Fibroblast of pulmonary artery (primary cell): ENCODE measurements around the gene BIRC6.
"Not testable (repeated sequence)": the region's sequence is repeated elsewhere in the genome, so short reads cannot be mapped to it uniquely, and the experiment has no call there.

ENCODE experiments used
- DNase-seq: peaks from one replicate; pipeline ENCODE4 v3.0.0-alpha.2; 2010; ENCODE audit warnings: low read depth
- H3K4me3 ChIP-seq: replicated peaks from 2 replicates; pipeline ENCODE4 v1.5.1; 2011; ENCODE audit warnings: low read depth, mild to moderate bottlenecking, control low read depth, low read length, moderate library complexity
- TF ChIP-seq, protein P1 (sequence below): IDR thresholded peaks from 2 replicates; pipeline ENCODE4 v1.5.1; 2011; ENCODE audit warnings: mild to moderate bottlenecking, control low read depth, low read length, inconsistent platforms; ENCODE audit errors: missing control alignments

Gene BIRC6

DNA sequence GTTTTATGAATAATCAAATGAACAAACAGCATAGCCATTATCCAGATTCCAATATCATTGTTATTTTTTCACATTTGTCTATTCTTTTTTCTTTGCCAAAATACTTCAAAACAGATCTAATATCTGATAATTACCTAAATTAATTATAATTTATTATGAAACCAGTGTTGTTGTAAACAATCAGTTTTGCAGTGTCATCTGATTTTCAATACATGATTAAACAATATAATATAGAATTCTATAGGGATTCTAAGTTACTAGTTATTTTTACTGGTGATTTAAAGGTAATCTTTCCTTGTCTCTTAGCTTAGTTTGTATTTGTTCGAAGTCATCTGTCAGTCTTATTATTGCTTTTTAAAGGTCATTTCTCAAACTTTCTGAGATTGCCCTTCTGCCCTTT, 101.0 kb downstream of the BIRC6 start:
- DNase-seq: no peak
- H3K4me3 ChIP-seq: no peak overlapping the region
- TF ChIP-seq, protein P1, sequence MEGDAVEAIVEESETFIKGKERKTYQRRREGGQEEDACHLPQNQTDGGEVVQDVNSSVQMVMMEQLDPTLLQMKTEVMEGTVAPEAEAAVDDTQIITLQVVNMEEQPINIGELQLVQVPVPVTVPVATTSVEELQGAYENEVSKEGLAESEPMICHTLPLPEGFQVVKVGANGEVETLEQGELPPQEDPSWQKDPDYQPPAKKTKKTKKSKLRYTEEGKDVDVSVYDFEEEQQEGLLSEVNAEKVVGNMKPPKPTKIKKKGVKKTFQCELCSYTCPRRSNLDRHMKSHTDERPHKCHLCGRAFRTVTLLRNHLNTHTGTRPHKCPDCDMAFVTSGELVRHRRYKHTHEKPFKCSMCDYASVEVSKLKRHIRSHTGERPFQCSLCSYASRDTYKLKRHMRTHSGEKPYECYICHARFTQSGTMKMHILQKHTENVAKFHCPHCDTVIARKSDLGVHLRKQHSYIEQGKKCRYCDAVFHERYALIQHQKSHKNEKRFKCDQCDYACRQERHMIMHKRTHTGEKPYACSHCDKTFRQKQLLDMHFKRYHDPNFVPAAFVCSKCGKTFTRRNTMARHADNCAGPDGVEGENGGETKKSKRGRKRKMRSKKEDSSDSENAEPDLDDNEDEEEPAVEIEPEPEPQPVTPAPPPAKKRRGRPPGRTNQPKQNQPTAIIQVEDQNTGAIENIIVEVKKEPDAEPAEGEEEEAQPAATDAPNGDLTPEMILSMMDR: no peak

DNA sequence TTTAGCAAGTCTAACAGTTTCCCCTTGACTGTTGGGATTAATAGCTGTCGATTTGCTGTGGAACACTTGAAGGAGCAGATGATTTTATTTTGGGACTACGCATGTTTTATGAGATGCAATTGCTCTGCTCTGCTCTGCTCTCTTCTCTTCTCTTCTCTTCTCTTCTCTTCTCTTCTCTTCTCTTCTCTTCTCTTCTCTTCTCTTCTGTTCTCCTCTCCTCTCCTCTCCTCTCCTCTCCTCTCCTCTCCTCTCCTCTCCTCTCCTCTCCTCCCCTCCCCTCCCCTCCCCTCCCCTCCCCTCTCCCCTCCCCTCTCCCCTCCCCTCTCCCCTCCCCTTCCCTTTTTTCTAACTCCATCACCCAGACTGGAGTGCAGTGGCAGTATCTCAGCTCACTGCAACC, 104.0 kb downstream of the BIRC6 start:
- not testable (repeated sequence) for H3K4me3 ChIP-seq, DNase-seq

DNA sequence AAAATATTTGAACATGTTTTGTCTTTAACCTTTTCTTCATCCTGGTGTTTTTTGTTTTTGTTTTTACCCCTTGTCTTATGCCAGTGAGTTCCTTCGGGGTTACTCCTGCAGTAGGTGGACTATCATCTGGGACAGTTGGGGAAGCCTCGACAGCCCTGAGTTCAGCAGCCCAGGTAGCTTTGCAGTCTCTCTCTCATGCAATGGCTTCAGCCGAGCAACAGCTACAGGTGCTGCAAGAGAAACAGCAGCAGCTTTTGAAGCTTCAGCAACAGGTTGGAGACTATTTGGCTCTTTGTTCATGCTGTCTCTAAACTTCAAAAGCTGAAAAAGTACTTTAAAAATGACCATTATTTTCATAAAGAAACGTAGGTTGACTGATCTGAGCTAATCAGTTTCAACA, 106.3 kb downstream of the BIRC6 start:
- no peak overlapping the region for H3K4me3 ChIP-seq
- TF ChIP-seq, protein P1: no peak
- no peak for DNase-seq

DNA sequence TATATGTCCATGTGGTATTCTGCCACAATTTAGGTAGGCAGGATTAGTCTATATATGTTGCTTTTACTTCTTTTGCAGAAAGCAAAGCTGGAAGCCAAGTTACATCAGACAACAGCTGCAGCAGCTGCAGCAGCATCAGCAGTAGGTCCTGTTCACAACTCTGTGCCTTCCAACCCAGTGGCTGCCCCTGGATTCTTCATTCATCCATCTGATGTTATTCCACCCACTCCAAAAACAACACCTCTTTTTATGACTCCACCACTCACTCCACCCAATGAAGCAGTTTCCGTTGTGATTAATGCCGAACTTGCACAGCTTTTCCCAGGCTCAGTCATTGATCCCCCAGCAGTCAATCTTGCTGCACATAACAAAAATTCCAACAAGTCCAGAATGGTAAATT, 107.6 kb downstream of the BIRC6 start:
- H3K4me3 ChIP-seq: no peak overlapping the region
- TF ChIP-seq, protein P1: no peak
- peak; percentile 5 for DNase-seq

GRCh38 chr2:32472605-32473004, 115.8 kb downstream of the BIRC6 start:
- no peak overlapping the region for H3K4me3 ChIP-seq
- TF ChIP-seq, protein P1: no peak
- no peak for DNase-seq

- TF ChIP-seq, protein P1: no peak
- DNase-seq: no peak
- H3K4me3 ChIP-seq: no peak overlapping the region
Measured at GRCh38 chr2:32474381-32474780, 117.6 kb downstream of the BIRC6 start.

GRCh38 chr2:32478889-32479620, 122.2 kb downstream of the BIRC6 start:
- peak; percentile 17 for DNase-seq
- H3K4me3 ChIP-seq: no peak overlapping the region
- TF ChIP-seq, protein P1: no peak
